ENCODE results near the gene PCDH8.

GRCh38 chr13:52812941-52813340, 35.5 kb downstream of the PCDH8 start:
- TF ChIP-seq EZH2 (IDR thresholded peaks at IDR 0.05; ENCODE audit: insufficient read depth, poor library complexity, severe bottlenecking) (no peak), EZH2phosphoT487 (IDR thresholded peaks at IDR 0.05; ENCODE audit: insufficient read depth, low read depth) (no peak)

Measured in GM23248 (cell line).